Esophagus squamous epithelium (tissue), 4 donors: Measurements from ENCODE around the gene TCTN2.

Experiments used
- CTCF ChIP-seq, 6 experiments: fragments of 450-650 bp in 4 of 6; fragments of 200-600 bp in 2 of 6; sonication (generic) in 2 of 6; IDR thresholded peaks; one replicate each; pipeline ENCODE4 v1.5.1; 2016 to 2019; ENCODE audit warnings: antibody characterized with exemption in 6 of 6, mild to moderate bottlenecking in 4 of 6, moderate library complexity in 4 of 6
- POLR2A ChIP-seq, 4 donors: fragments of 450-650 bp; IDR thresholded peaks; one replicate each; pipeline ENCODE4 v1.6.1; 2017; ENCODE audit warnings: antibody characterized with exemption in 4 of 4, mild to moderate bottlenecking in 4 of 4, moderate library complexity in 3 of 4

GRCh38 chr12:123676616-123677320 lies 5.9 kb downstream of the TCTN2 start:
- TF ChIP-seq POLR2A (IDR thresholded peaks at IDR 0.05) (no peak), CTCF (IDR thresholded peaks at IDR 0.05) (no peak)
